ENCODE measurements around the gene TMEM79.

DNA sequence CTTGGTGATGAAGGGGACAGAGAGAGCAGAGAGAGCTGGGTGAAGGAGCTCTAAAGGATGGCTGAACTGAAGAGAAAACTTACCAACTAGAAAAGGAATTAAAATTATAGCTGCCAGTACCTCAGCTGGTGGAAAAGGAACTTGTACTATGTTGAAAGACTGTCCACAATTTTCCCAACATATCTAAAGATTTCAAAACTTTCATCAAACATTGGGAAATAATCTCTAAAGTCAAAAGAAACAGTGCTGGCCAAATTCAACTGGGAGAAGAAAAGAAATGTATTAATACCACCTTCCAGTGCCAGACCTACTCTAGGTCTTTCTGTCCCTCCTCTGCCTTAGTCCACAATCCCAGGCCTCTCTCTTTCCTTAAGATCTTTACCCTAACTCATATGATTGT, 7.6 kb upstream of the TMEM79 start:
- TF ChIP-seq, protein P1, sequence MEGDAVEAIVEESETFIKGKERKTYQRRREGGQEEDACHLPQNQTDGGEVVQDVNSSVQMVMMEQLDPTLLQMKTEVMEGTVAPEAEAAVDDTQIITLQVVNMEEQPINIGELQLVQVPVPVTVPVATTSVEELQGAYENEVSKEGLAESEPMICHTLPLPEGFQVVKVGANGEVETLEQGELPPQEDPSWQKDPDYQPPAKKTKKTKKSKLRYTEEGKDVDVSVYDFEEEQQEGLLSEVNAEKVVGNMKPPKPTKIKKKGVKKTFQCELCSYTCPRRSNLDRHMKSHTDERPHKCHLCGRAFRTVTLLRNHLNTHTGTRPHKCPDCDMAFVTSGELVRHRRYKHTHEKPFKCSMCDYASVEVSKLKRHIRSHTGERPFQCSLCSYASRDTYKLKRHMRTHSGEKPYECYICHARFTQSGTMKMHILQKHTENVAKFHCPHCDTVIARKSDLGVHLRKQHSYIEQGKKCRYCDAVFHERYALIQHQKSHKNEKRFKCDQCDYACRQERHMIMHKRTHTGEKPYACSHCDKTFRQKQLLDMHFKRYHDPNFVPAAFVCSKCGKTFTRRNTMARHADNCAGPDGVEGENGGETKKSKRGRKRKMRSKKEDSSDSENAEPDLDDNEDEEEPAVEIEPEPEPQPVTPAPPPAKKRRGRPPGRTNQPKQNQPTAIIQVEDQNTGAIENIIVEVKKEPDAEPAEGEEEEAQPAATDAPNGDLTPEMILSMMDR (IDR thresholded peaks at IDR 0.05; ENCODE audit: borderline replicate concordance, extremely low read depth, low read length, poor library complexity, severe bottlenecking), result no peak
- TF ChIP-seq EZH2 (IDR thresholded peaks at IDR 0.05; ENCODE audit: borderline replicate concordance, low read depth, low read length, severe bottlenecking), result no peak
